LHCN-M2 (cell line): ENCODE results near the gene C1orf105. TPM values are rescaled to one million over a fixed set of nuclear protein-coding genes. Genes with fewer than 3 reads are reported as not detected.

Experiments
- DNase-seq: peaks from one replicate; pipeline ENCODE4 v3.0.0-alpha.2; 2012; ENCODE audit warnings: low read depth
- total RNA-seq: library from RNA; depleted of rRNA; stranded (reverse); fragments of >200 nt; gene quantifications from 2 replicates; pipeline ENCODE4 v1.2.3, GENCODE V29; 2014

The C1orf105 gene
- total RNA-seq, 1 experiment from 2014 or later = 0.46 TPM

GRCh38 chr1:172456344-172456769, 35.9 kb downstream of the C1orf105 start:
- DNase-seq = no peak

- DNase-seq = no peak
These were observed 37.1 kb downstream of the C1orf105 start for GRCh38 chr1:172457479-172458130.

- no peak for DNase-seq
These were observed 39.7 kb downstream of the C1orf105 start for GRCh38 chr1:172460177-172460576.

- DNase-seq = no peak
These were observed 40.4 kb downstream of the C1orf105 start for GRCh38 chr1:172460887-172461315.

GRCh38 chr1:172465617-172466016, 45.1 kb downstream of the C1orf105 start:
- DNase-seq = no peak

GRCh38 chr1:172466795-172467407, 46.4 kb downstream of the C1orf105 start:
- peak; percentile 58 for DNase-seq

- DNase-seq = peak; percentile 33
These were observed 47.0 kb downstream of the C1orf105 start for GRCh38 chr1:172467446-172467845.

GRCh38 chr1:172468296-172468695, 47.8 kb downstream of the C1orf105 start:
- peak; percentile 66 for DNase-seq

- DNase-seq = no peak
These were observed 49.2 kb downstream of the C1orf105 start for GRCh38 chr1:172469717-172470116.

GRCh38 chr1:172470149-172470548, 49.7 kb downstream of the C1orf105 start:
- no peak for DNase-seq

GRCh38 chr1:172471666-172472065, 51.2 kb downstream of the C1orf105 start:
- no peak for DNase-seq

GRCh38 chr1:172472495-172472894, 52.0 kb downstream of the C1orf105 start:
- no peak for DNase-seq

- no peak for DNase-seq
These were observed 52.8 kb downstream of the C1orf105 start for GRCh38 chr1:172473302-172473701.

GRCh38 chr1:172473842-172474241, 53.4 kb downstream of the C1orf105 start:
- DNase-seq = no peak

- DNase-seq = no peak
These were observed 55.8 kb downstream of the C1orf105 start for GRCh38 chr1:172476218-172476811.

- no peak for DNase-seq
These were observed 56.7 kb downstream of the C1orf105 start for GRCh38 chr1:172477216-172477615.

GRCh38 chr1:172477741-172478140, 57.3 kb downstream of the C1orf105 start:
- DNase-seq = no peak

- no peak for DNase-seq
These were observed 58.0 kb downstream of the C1orf105 start for GRCh38 chr1:172478485-172478884.

- DNase-seq = no peak
These were observed 59.9 kb downstream of the C1orf105 start for GRCh38 chr1:172480431-172480830.

- DNase-seq = no peak
These were observed 61.6 kb downstream of the C1orf105 start for GRCh38 chr1:172482044-172482443.

GRCh38 chr1:172483448-172483847, 63.0 kb downstream of the C1orf105 start:
- DNase-seq = no peak

GRCh38 chr1:172484252-172484651, 63.8 kb downstream of the C1orf105 start:
- no peak for DNase-seq

GRCh38 chr1:172485626-172486025, 65.1 kb downstream of the C1orf105 start:
- DNase-seq = no peak
